K562 (cell line): Measurements from ENCODE around the gene GPR35. TPM values are rescaled to one million over a fixed set of nuclear protein-coding genes. Genes with fewer than 3 reads are reported as not detected.

Source experiments
- AFF4 ChIP-seq: sonication (generic); formaldehyde crosslinking; IDR thresholded peaks from 2 replicates; pipeline ENCODE4 v1.8.0; 2023; ENCODE audit warnings: mild to moderate bottlenecking, missing genetic modification reagents
- ATF1 ChIP-seq, 2 experiments: fragments of 450-650 bp in 1 of 2; IDR thresholded peaks; 2 replicates each; pipeline ENCODE4 v1.6.1; 2016; ENCODE audit warnings: missing compliant biosample characterization in 1 of 2, missing genetic modification characterization in 1 of 2
- ATF3 ChIP-seq, 2 experiments: fragments of 450-650 bp in 1 of 2; sonication (generic) in 1 of 2; formaldehyde crosslinking in 1 of 2; IDR thresholded peaks in 1 of 2; conservative IDR thresholded peaks in 1 of 2; 2 replicates each; pipeline versions ENCODE4 v1.6.1 to v1.8.1; 2016 to 2023; ENCODE audit warnings: mild to moderate bottlenecking in 2 of 2, moderate library complexity in 2 of 2, inconsistent platforms in 1 of 2, missing genetic modification reagents in 1 of 2
- CBX8 ChIP-seq: fragments of 200-600 bp; sonication (generic); IDR thresholded peaks from 2 replicates; pipeline ENCODE4 v1.6.1; 2012; ENCODE audit warnings: borderline replicate concordance, mixed run types, low read depth, mild to moderate bottlenecking, moderate library complexity, mixed read lengths, low read length, control low read depth, inconsistent platforms; ENCODE audit not compliant: poor library complexity, severe bottlenecking; ENCODE audit errors: extremely low read depth
- CEBPG ChIP-seq, 3 experiments: fragments of 200-800 bp in 1 of 3; sonication (Bioruptor generic) in 1 of 3; sonication (generic) in 1 of 3; formaldehyde crosslinking in 1 of 3; IDR thresholded peaks in 2 of 3; conservative IDR thresholded peaks in 1 of 3; 2 replicates each; pipeline versions ENCODE4 v1.6.1 to v1.8.0; 2016 to 2022; ENCODE audit warnings: missing compliant biosample characterization in 2 of 3, missing genetic modification characterization in 2 of 3, mild to moderate bottlenecking in 1 of 3, missing genetic modification reagents in 1 of 3
- EP400 ChIP-seq: fragments of 450-650 bp; IDR thresholded peaks from 2 replicates; pipeline ENCODE4 v1.6.1; 2017; ENCODE audit warnings: antibody characterized with exemption, mild to moderate bottlenecking, moderate library complexity
- FOXP4 ChIP-seq: sonication (generic); formaldehyde crosslinking; IDR thresholded peaks from 2 replicates; pipeline ENCODE4 v1.8.0; 2022; ENCODE audit warnings: mild to moderate bottlenecking, missing genetic modification reagents, borderline replicate concordance
- HDGF ChIP-seq: fragments of 450-650 bp; IDR thresholded peaks from 2 replicates; pipeline ENCODE4 v1.6.1; 2016
- KAT8 ChIP-seq: fragments of 450-650 bp; IDR thresholded peaks from 2 replicates; pipeline ENCODE4 v1.6.1; 2016; ENCODE audit warnings: low read depth, mild to moderate bottlenecking
- MAX ChIP-seq: sonication (generic); formaldehyde crosslinking; IDR thresholded peaks from 2 replicates; pipeline ENCODE4 v1.9.0; 2022; ENCODE audit warnings: mild to moderate bottlenecking, missing genetic modification reagents
- PHB ChIP-seq: fragments of 250-450 bp; sonication (Bioruptor Pico); IDR thresholded peaks from 2 replicates; pipeline ENCODE4 v1.5.0; 2021
- PURB ChIP-seq: sonication (generic); formaldehyde crosslinking; IDR thresholded peaks from 2 replicates; pipeline ENCODE4 v1.9.0; 2021; ENCODE audit warnings: low read depth, mild to moderate bottlenecking, missing genetic modification reagents
- SREBF1 ChIP-seq: fragments of 150-350 bp; IDR thresholded peaks from 2 replicates; pipeline ENCODE4 v1.6.1; 2014; ENCODE audit warnings: antibody characterized with exemption, low read depth, low read length, borderline replicate concordance
- ZBTB12 ChIP-seq: fragments of 250-450 bp; sonication (Bioruptor Pico); IDR thresholded peaks from 2 replicates; pipeline ENCODE4 v1.4.0; 2020
- ZFP36 ChIP-seq: fragments of 150-350 bp; IDR thresholded peaks from 2 replicates; pipeline ENCODE4 v1.6.1; 2018; ENCODE audit warnings: low read length, low read depth; ENCODE audit not compliant: partially characterized antibody
- ZNF277 ChIP-seq: fragments of 250-450 bp; sonication (Bioruptor Pico); IDR thresholded peaks from 2 replicates; pipeline ENCODE4 v1.8.0; 2022; ENCODE audit warnings: inconsistent platforms, mild to moderate bottlenecking, moderate library complexity, borderline replicate concordance
- polyA plus RNA-seq, 8 experiments: library from polyadenylated mRNA; depleted of rRNA in 4 of 8; stranded (reverse) in 5 of 8; unstranded in 3 of 8; fragments of >200 nt; fragmentation: Nextera tagmentation in 2 of 8; fragmentation: Illumina TruSeq in 1 of 8; extraction: Ambion mirVana in 2 of 8; extraction: Trizol in 1 of 8; gene quantifications; 2 replicates each; pipeline versions ENCODE4 v1.2.1 to v1.2.3, GENCODE V29; 2011 to 2014; ENCODE audit warnings: inconsistent platforms in 1 of 8, missing spikeins in 1 of 8
- total RNA-seq, 7 experiments: library from RNA; depleted of rRNA in 6 of 7; stranded (reverse); fragments of >200 nt in 6 of 7; fragmentation: Illumina TruSeq in 2 of 7; extraction: Trizol in 2 of 7; gene quantifications; 2 replicates each; pipeline versions ENCODE4 v1.2.1 to v1.2.3, GENCODE V29; 2011 to 2021; ENCODE audit warnings: low replicate concordance in 1 of 7

The GPR35 gene
- total and polyA plus RNA-seq, 9 of the 15 experiments (the other 6 are each of a cell fraction or from before 2014, with no cell fraction given) = 0.04 to 0.50 (median 0.29) TPM; not detected in 3

- TF ChIP-seq FOXP4 (CRISPR knock-in tag) = no peak
- TF ChIP-seq ZBTB12 (CRISPR knock-in tag) = no peak
- TF ChIP-seq CBX8 = no peak
- peak; percentile 18 for TF ChIP-seq ZFP36
- no peak for TF ChIP-seq SREBF1
- TF ChIP-seq ZNF277 (CRISPR knock-in tag) = no peak
- TF ChIP-seq HDGF = no peak
- TF ChIP-seq ATF3 (IDR thresholded peaks at IDR 0.05) = no peak; the same call in 1 of the 2 replicates
- no peak for TF ChIP-seq ATF3 (CRISPR knock-in tag; conservative IDR thresholded peaks at IDR 0.05)
- no peak for TF ChIP-seq KAT8
- TF ChIP-seq AFF4 = 0 out of 2 replicates have a peak, but pooled peaks have one; percentile 42
- no peak for TF ChIP-seq PHB (CRISPR knock-in tag)
- no peak for TF ChIP-seq PURB
- TF ChIP-seq MAX (CRISPR knock-in tag) = peak; percentile 88
- TF ChIP-seq CEBPG (CRISPR knock-in tag; IDR thresholded peaks at IDR 0.05) = no peak; the same call in 1 of the 2 replicates
- TF ChIP-seq CEBPG (tag; conservative IDR thresholded peaks at IDR 0.05 in 1 of 2, IDR thresholded peaks at IDR 0.05 in 1 of 2) = peak; percentile 12 to 39; a peak in 1 of 4 replicates
- TF ChIP-seq EP400 = peak; percentile 79
- TF ChIP-seq ATF1 (CRISPR knock-in tag; IDR thresholded peaks at IDR 0.05) = no peak
- peak; percentile 43 for TF ChIP-seq ATF1 (tag; IDR thresholded peaks at IDR 0.05)
These were observed 40.7 kb upstream of the GPR35 start (continued) for GRCh38 chr2:240584486-240585031.
